ENCODE results near the gene CACNA1C. TPM values are rescaled to one million over a fixed set of nuclear protein-coding genes. Genes with fewer than 3 reads are reported as not detected.

Gene CACNA1C
- total RNA-seq, 4 donors from 2014 or later = 44.1 to 104 (median 49.4) TPM

GRCh38 chr12:2456122-2456812, 403.5 kb downstream of the CACNA1C start:
- intact Hi-C loops (cut with DNase I) = no loop called here

GRCh38 chr12:2456813-2457186, 404.0 kb downstream of the CACNA1C start:
- no peak overlapping the region for H3K27ac ChIP-seq (replicated peaks in 1 of 4)
- no peak for TF ChIP-seq EP300 (IDR thresholded peaks at IDR 0.05)
- no peak for TF ChIP-seq POLR2A (IDR thresholded peaks at IDR 0.05; ENCODE audit: low read depth)
- TF ChIP-seq CTCF (IDR thresholded peaks at IDR 0.05) = no peak
- TF ChIP-seq POLR2AphosphoS5 (IDR thresholded peaks at IDR 0.05) = no peak
- WGBS = 97% methylated on average over 6 of the region's 6 CpGs
- intact Hi-C loops (cut with DNase I) = no loop called here
- DNase-seq (ENCODE audit: extremely low spot score) = no peak
- no peaks in the 10 kb centered on the region for H3K27me3 ChIP-seq
- H3K36me3 ChIP-seq = peaks cover 0 to 75% (median 29%) of the 10 kb centered on the region in 4 donors
- H3K4me1 ChIP-seq = peaks cover 0 to 21% (median 11%) of the 10 kb centered on the region in 4 donors
- no peak overlapping the region for H3K4me3 ChIP-seq
- no peaks in the 10 kb centered on the region for H3K9me3 ChIP-seq

More at GRCh38 chr12:2456122-2456812, 403.5 kb downstream of the CACNA1C start:
- Histone ChIP-seq H3K27me3 (no peaks in the 10 kb centered on the region), H3K36me3 (peaks cover 0 to 72% (median 26%) of the 10 kb centered on the region in 4 donors), H3K27ac (replicated peaks in 1 of 4) (no peak overlapping the region), H3K4me3 (no peak overlapping the region), H3K4me1 (peaks cover 0 to 21% (median 12%) of the 10 kb centered on the region in 4 donors), H3K9me3 (no peaks in the 10 kb centered on the region)
- TF ChIP-seq POLR2AphosphoS5 (IDR thresholded peaks at IDR 0.05) = no peak
- DNase-seq (ENCODE audit: extremely low spot score) = no peak
- 88% methylated on average over 11 of the region's 12 CpGs for WGBS

- H3K27me3 ChIP-seq = no peaks in the 10 kb centered on the region
- peak overlapping the region in 1 of 4 donors; percentile 36 for H3K27ac ChIP-seq (replicated peaks in 1 of 4)
- no peak for TF ChIP-seq EP300 (IDR thresholded peaks at IDR 0.05)
- no peak for TF ChIP-seq CTCF (IDR thresholded peaks at IDR 0.05)
- TF ChIP-seq POLR2A (IDR thresholded peaks at IDR 0.05; ENCODE audit: low read depth) = no peak
- no peak for TF ChIP-seq POLR2AphosphoS5 (IDR thresholded peaks at IDR 0.05)
- peaks cover 0 to 80% (median 35%) of the 10 kb centered on the region in 4 donors for H3K36me3 ChIP-seq
- DNase-seq (ENCODE audit: extremely low spot score) = no peak
- H3K4me1 ChIP-seq = peaks cover 0 to 21% (median 11%) of the 10 kb centered on the region in 4 donors
- intact Hi-C loops (cut with DNase I) = no loop called here
- 87% methylated on average over 19 of the region's 23 CpGs for WGBS
- no peak overlapping the region for H3K4me3 ChIP-seq
- no peaks in the 10 kb centered on the region for H3K9me3 ChIP-seq
These were observed 404.6 kb downstream of the CACNA1C start for GRCh38 chr12:2457215-2457932.

GRCh38 chr12:2457933-2458414, 405.2 kb downstream of the CACNA1C start:
- no peak for DNase-seq (ENCODE audit: extremely low spot score)
- no peaks in the 10 kb centered on the region for H3K27me3 ChIP-seq
- H3K4me3 ChIP-seq = no peak overlapping the region
- WGBS = 73% methylated on average over 4 of the region's 4 CpGs
- peaks cover 0 to 21% (median 11%) of the 10 kb centered on the region in 4 donors for H3K4me1 ChIP-seq
- peaks cover 0 to 81% (median 32%) of the 10 kb centered on the region in 4 donors for H3K36me3 ChIP-seq
- no peaks in the 10 kb centered on the region for H3K9me3 ChIP-seq
- TF ChIP-seq EP300 (IDR thresholded peaks at IDR 0.05) = no peak
- intact Hi-C loops (cut with DNase I) = no loop called here
- H3K27ac ChIP-seq (replicated peaks in 1 of 4) = peak overlapping the region in 1 of 4 donors; percentile 48

- no peaks in the 10 kb centered on the region for H3K9me3 ChIP-seq
- DNase-seq (ENCODE audit: extremely low spot score) = no peak
- 94% methylated on average over 10 of the region's 10 CpGs for WGBS
- H3K4me3 ChIP-seq = no peak overlapping the region
- peaks cover 0 to 17% (median 7%) of the 10 kb centered on the region in 4 donors for H3K4me1 ChIP-seq
- no peak overlapping the region for H3K27ac ChIP-seq (replicated peaks in 1 of 4)
- no peaks in the 10 kb centered on the region for H3K27me3 ChIP-seq
- TF ChIP-seq EP300 (IDR thresholded peaks at IDR 0.05) (no peak), CTCF (IDR thresholded peaks at IDR 0.05) (no peak), POLR2AphosphoS5 (IDR thresholded peaks at IDR 0.05) (no peak), POLR2A (IDR thresholded peaks at IDR 0.05; ENCODE audit: low read depth) (no peak)
- H3K36me3 ChIP-seq = peaks cover 0 to 62% (median 30%) of the 10 kb centered on the region in 4 donors
- intact Hi-C loops (cut with DNase I) = no loop called here
These were observed 407.4 kb downstream of the CACNA1C start for GRCh38 chr12:2460051-2460670.
